NOMO-1 (cell line): Measurements from ENCODE around the gene MYO1F.
"Not testable (repeated sequence)": the region's sequence is repeated elsewhere in the genome, so short reads cannot be mapped to it uniquely, and the experiment has no call there.

Experiments
- DNase-seq, 2 experiments: peaks; one replicate each; lab custom pipeline; 2025; ENCODE audit not compliant: unreplicated experiment in 2 of 2; lab: John Stamatoyannopoulos, UW

The MYO1F gene

DNA sequence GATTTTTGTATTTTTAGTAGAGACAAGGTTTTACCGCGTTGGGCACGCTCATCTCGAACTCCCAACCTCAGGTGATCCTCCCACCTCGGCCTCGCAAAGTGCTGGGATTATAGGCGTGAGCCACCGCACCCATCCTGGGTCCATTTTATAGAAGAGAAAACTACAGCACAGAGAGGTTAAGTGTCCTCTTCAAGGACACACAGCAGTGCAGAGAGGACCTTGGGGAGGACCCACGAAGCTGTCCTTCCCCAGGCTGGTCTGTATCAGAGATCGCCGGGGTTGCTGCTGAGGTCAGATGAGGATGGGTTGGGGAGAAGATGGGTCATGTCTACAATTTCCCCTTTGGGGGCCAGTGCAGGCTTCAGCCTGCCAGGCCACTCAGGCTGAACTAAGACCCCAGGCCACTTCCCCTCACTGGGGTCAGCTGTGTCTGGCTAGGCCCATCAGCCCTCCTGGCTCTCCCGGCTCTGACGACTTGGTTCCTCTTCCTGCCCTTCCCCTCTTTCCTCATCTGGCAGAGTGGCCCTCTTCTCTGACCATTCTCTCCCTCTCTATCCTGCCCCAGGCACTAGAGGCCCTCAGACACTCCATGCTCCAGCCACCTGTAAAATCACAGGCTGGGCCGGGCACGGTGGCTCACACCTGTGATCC is 9.6 kb downstream of the MYO1F start:
- peak; percentile 51 to 62 for DNase-seq

DNA sequence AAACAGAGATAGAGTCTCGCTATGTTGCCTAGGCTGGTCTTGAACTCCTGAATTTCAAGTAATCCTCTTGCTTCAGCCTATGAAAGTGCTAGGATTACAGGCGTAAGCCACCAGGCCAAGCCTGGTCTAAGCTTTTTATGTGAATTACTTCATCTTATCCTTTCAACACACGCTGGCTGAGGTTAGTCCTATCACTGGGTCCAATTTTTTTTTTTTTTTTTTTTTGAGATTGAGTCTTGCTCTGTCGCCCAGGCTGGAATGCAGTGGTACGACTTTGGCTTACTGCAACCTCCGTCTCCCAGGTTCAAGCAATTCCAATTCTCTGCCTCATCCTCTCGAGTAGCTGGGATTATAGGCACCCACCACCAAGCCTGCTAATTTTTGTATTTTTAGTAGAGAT is 10.4 kb downstream of the MYO1F start:
- peak in 1 of 2 experiments; percentile 7 for DNase-seq

DNA sequence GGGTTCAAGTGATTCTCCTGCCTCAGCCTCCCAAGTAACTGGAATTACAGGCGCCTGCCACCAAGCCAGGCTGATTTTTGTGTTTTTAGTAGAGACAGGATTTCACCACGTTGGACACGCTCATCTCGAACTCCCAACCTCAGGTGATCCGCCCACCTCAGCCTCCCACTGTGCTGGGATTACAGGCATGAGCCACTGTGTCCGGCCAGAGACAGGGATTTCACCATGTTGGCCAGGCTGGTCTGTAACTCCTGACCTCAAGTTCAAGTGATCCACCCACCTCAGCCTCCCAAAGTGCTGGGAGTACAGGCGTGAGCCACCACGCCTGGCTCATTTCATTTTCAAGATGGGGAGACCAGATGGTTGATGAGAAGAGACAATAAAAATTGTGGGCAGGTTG is 12.4 kb downstream of the MYO1F start:
- not testable (repeated sequence) for DNase-seq

- no peak for DNase-seq
These were observed 16.0 kb downstream of the MYO1F start for GRCh38 chr19:8561075-8561764.

DNA sequence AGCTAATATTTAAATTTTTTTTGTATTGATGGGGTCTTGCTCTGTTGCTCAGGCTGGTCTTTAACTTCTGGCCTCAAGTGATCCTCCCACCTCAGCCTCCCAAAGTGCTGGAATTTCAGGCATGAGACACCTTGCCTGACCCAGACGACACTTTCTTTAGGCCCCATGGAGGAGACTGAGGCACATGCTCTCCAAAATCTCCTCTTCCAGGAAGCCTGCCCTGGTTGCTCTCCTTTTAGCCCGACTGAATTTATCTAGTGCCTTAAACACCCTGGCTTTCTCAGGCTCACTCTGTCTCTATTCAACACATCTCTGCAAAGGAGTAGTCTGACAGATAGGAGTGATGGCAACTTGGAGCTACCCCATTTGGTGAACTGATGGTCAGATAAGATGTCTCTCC is 18.9 kb downstream of the MYO1F start:
- DNase-seq = no peak

- DNase-seq = no peak
These were observed 19.5 kb downstream of the MYO1F start for GRCh38 chr19:8557642-8558238.

- DNase-seq = not testable (repeated sequence)
These were observed 23.5 kb downstream of the MYO1F start for GRCh38 chr19:8553729-8554128.

DNA sequence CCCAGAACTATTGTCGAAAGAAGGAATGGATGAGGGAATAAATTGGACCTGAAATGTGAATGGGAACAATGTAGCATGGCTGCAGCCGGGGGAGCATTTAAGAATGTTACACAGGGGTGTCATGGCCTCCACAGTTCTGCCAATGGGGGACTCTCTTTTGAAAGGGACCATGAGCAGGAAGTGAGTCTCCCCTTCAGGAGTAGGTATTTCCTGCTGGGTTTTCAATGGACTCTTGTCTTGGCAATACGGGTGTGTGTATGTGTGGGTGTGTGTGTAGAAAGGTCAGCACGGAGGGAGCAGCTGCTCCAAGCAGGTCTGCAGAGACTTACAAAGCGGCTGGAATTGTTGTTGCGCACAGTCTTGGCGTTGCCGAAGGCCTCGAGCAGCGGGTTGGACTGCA is 24.4 kb downstream of the MYO1F start:
- no peak for DNase-seq

DNA sequence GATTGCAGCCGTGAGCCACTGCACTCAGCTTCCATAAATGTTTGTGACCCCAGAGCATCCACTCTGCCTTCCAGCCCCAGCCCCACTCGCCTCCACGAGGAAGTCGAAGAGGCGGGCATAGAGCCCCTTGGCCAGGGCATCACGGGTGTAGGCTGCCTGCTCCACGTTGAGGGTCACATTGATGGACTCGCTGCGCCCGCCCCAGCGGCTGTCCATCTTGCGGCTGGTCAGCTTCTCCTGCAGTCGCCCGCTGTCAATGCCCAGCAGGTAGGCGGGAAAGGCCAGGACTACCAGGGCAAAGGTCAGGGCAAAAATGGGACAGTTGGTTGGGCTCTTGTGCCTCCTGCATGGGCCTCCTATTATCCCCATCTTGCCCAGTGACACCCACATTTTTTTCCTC is 27.2 kb downstream of the MYO1F start:
- DNase-seq = no peak

DNA sequence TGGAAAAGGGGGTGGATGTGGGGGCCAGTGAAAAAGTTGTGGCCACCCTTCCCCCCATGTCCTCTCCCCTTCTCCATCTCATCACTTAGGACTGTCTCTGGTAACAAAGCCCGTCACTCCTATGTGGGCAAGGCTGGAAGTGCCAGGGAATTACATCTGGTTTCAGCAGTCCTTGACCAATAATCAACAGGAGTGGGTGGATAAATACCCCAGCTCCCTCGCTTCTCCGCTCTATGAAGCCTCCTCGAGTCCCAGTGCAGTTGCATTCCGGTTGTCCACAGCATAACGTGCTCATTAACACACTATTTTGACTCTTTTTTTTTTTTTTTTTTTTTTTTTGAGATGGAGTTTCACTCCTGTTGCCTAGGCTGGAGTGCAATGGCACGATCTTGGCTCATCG is 31.5 kb downstream of the MYO1F start:
- DNase-seq = no peak

DNA sequence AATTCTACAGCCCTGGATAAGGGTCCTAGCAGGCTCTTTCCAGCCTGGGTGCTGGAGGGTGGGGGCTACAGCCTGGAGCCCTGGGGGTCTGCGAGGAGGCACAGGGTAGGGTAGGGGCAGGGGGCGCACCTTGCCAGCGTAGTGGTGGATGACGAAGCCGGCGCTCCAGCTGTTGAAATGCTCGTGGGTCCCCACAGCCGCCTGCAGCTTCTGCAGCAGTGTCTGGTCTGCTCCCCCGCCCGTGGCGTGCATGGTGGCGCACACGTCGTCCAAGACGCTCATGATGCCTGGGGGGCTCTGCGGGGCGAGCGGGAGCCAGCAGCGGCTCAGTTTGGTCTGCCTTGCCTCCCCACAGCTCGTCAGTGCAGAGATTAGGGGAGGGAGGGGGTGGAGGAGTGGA is 33.1 kb downstream of the MYO1F start:
- DNase-seq = no peak

DNA sequence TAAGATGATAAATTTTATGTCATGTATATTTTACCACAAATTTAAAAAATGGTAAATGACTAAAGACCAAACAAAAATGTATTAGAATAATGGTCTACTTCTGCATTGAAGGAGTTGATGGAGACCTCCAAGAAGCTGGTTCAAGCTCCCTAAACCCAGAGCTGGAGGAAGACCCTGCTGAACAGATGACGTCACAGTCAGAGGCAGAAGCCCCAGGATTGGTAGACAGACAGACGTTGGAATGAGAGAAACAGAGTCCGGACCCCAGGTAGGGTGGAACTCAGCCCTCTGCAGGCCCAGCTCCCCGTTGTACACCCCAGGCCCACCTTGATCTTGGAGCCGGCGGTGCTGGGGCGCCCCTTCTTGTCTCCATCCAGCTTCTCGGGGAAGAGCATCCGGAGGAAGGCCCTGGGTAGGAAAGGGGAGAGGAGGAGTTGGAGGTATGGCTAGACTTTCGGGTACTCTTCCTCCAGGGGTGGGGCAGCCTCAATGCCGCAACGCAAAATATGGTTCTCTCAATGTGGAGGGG is 37.6 kb downstream of the MYO1F start:
- no peak for DNase-seq

- DNase-seq = no peak
These were observed 40.1 kb downstream of the MYO1F start for GRCh38 chr19:8537099-8537498.

- no peak for DNase-seq
These were observed 41.0 kb downstream of the MYO1F start for GRCh38 chr19:8536282-8536681.

DNA sequence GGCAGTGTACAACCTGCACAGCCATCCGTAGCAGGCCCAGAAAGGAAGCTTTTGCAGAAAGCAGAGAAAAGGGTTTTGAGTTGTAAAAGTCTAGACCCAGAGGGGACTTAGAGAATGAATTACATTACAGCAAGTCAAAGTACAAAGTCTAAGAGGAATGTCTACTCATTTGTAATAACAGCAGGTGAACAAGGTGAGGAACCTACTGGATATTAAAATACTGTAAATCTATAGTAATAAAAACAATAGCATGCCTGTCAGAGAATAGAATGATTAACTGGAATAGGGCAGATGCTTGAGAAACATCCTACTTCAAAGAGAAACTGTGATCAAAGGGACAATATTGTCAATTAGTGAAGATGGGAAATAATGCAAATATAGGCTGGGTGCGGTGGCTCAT is 45.0 kb downstream of the MYO1F start:
- DNase-seq = no peak

DNA sequence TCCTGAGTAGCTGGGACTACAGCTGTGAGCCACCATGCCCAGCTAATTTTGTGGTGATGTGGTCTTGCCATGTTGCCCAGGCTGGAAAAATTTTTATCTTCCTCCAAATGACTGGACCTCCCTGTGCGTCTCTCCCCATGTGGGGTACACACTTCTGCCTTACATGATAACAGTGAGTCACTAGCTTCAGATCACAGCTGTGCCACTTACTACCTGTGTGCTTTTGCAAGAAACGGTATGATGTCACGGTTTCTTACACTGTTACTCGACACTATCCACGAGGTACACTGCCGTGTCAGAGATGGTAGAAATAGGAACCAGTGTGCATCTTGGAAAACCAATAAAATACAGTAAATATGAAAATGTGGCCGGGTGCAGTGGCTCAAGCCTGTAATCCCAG is 45.8 kb downstream of the MYO1F start:
- DNase-seq = no peak

DNA sequence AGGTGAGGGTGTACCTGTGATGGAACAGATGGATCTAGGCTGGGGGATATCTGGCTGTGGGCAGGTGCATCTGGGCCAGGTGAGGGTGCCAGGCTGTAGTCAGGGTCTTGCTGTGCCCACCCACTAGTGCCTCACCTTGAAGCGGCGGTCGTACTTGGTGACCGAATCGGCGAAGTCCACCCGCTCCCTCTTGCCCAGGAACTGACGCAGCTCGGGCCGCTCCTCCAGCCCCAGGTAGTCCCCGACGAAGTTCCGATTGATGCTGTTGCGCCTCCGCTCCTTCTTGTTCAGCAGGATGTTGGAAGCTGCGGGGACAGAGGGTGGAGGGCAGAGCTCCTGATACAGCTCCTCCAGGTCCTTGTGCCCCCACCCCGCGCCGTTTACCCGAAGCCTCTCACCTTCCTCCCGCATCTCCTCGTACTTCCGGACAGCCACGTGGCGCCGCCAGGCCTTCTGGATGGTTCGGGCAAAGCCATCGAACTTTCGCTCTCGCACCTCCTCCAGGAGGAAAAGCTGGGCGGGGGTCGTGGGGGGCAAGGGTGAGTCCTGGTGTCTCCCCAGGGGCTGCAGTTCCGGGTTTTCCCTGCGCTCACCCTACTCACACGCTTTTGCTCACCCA is 47.1 kb downstream of the MYO1F start:
- no peak for DNase-seq

DNA sequence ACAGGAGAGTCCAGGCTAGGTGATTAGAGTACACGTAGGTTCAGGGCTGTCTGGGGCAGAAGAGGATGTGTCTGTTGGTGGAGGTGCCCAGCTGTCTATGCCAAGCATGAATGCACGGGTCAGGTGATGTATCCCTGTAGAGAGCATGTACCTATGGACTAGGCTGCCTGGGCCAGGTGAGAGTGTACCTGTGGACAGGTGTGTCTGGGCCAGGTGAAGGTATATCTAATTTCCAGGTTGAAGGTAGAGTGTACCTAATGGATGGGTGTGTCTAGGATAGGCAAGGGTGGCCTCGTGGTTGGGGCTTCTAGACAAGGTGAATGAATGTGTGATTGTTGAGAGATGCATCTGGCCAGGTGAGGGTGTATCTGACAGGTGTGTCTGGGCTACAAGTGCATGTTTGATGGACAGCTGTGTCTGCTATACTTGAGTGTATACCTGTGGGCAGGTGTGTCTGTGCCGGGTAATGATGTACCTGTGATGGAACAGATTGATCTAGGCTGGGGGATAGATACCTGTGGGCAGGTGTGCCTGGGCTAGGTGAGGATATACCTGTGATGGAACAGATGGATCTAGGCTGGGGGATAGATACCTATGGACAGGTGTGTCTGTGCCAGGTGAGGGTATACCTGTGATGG is 47.8 kb downstream of the MYO1F start:
- DNase-seq = no peak

GRCh38 chr19:8528500-8528899 is 48.7 kb downstream of the MYO1F start:
- no peak for DNase-seq

DNA sequence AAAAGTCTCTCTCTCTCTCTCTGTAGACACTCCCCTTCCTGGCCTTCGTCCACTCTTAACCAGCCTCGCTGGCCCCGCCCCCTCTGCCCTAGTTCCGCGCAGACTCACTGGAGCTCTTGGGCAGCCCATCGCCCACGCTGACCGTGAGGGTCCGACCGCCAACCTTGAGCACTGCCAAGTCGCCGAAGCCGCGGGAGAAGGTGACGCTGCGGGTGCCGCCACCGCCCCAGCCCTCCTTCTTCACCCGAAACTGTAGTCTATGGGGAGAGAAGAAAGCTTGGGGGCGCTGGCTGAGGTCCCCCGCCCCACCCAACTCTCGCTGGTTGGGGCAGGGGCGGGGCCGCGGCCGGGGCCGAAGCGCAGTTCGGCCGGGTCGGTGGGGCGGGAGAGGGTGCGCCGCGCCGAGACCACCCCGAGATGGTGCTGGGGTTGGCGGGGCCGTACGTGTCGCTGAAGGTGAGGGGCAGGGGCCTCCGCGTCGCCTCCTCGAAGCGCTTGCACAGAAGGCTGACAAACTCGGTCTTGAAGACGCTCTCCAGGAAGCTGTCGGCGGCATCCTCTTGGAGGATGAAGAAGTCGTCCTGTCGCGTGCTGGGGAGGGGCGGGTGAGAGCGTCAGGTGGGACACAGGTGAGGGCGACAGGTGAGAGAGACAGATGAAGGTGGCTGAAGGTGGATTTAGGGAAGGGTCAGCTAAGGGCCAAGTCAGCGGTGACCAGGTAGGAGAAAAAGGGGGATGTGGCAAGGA is 50.7 kb downstream of the MYO1F start:
- no peak for DNase-seq

GRCh38 chr19:8525401-8525684 is 51.9 kb downstream of the MYO1F start:
- DNase-seq = no peak
